ENCODE data around the gene STK10.
A peak's percentile ranks its signal among the peaks of the same experiment; 100 is the strongest.
"Not testable (repeated sequence)": the region's sequence is repeated elsewhere in the genome, so short reads cannot be mapped to it uniquely, and the experiment has no call there.

STK10 gene

DNA sequence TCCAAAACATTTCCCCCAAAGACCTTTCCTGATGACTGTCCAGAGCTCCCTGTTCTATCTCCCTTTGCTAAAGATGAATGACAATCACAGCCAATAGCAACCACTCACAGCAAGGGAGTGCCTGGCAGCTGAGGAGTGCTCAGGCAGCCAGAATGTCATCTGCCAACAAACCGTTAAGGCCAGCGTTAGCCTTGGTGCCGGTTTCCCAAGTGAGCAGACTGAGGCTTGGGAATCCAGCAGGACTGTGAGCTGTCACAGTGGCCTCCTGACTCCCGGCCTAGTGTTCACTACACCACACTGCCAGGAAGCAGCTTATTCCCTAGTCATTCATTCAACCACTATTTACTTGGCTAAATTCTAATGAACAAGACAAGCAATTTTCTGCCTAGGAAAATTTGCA lies 24.7 kb downstream of the STK10 start:
- DNase-seq: no peak
- no peak for TF ChIP-seq CTCF (IDR thresholded peaks at IDR 0.05; ENCODE audit: low read depth, low read length)

DNA sequence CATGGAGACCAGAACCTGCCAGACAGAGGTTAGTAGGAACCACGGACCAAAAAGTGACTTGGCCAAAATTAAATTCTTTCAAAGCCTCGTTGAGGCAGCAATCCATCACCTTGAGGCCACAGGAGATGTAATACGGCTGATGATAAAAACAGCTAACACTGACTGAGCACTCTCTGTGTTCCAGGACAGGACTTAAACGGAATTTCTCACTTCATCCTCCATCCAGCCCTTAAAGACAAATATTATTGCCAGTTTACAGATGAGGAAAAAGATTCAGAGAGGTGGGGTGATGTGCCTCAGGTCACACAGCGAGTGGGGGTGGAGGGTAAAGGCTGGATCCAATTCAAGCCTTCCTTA lies 25.1 kb downstream of the STK10 start:
- TF ChIP-seq CTCF (IDR thresholded peaks at IDR 0.05; ENCODE audit: low read depth, low read length): no peak
- Histone ChIP-seq H3K9me3 (no peaks in the 10 kb centered on the region), H3K36me3 (no peaks in the 10 kb centered on the region), H3K4me1 (no peaks in the 10 kb centered on the region), H3K4me3 (ENCODE audit: low read depth, low read length) (no peak overlapping the region), H3K27me3 (no peaks in the 10 kb centered on the region)
- DNase-seq: no peak

More for the DNA sequence above, 24.7 kb downstream of the STK10 start:
- Histone ChIP-seq H3K27me3 (no peaks in the 10 kb centered on the region), H3K4me3 (ENCODE audit: low read depth, low read length) (no peak overlapping the region), H3K36me3 (no peaks in the 10 kb centered on the region), H3K4me1 (no peaks in the 10 kb centered on the region), H3K9me3 (no peaks in the 10 kb centered on the region)

GRCh38 chr5:172162323-172162986 lies 25.6 kb downstream of the STK10 start:
- no peak for DNase-seq
- Histone ChIP-seq H3K27me3 (no peaks in the 10 kb centered on the region), H3K36me3 (no peaks in the 10 kb centered on the region), H3K4me1 (no peaks in the 10 kb centered on the region), H3K4me3 (ENCODE audit: low read depth, low read length) (no peak overlapping the region), H3K9me3 (no peaks in the 10 kb centered on the region)
- TF ChIP-seq CTCF (IDR thresholded peaks at IDR 0.05; ENCODE audit: low read depth, low read length): 0 out of 2 replicates have a peak, but pooled peaks have one; percentile 20

- Histone ChIP-seq H3K4me3 (ENCODE audit: low read depth, low read length) (no peak overlapping the region), H3K36me3 (no peaks in the 10 kb centered on the region), H3K27me3 (no peaks in the 10 kb centered on the region), H3K4me1 (no peaks in the 10 kb centered on the region), H3K9me3 (no peaks in the 10 kb centered on the region)
- TF ChIP-seq CTCF (IDR thresholded peaks at IDR 0.05; ENCODE audit: low read depth, low read length): no peak
- DNase-seq: no peak
Observed at GRCh38 chr5:172160506-172160905, 27.5 kb downstream of the STK10 start.

DNA sequence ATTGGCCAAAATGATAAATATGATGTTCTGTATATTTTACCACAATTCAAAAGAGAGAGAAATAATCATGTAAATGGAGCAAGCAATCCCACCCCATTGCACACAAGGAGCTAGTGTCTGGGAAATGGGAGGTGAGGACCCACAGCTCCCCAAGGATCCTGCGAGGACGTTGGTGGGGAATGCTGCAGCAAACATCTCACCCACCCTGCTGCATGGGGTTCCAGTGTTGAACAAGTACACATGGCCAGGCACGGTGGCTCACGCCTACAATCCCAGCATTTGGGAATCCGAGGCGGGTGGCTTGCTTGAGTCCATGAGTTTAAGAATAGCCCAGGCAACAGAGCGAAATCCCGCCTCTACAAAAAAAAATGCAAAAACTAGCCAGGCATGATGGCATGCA lies 29.0 kb downstream of the STK10 start:
- Histone ChIP-seq H3K4me3 (ENCODE audit: low read depth, low read length) (no peak overlapping the region), H3K36me3 (no peaks in the 10 kb centered on the region), H3K4me1 (no peaks in the 10 kb centered on the region), H3K27me3 (no peaks in the 10 kb centered on the region), H3K9me3 (no peaks in the 10 kb centered on the region)
- no peak for TF ChIP-seq CTCF (IDR thresholded peaks at IDR 0.05; ENCODE audit: low read depth, low read length)
- DNase-seq: no peak

- no peak for TF ChIP-seq CTCF (IDR thresholded peaks at IDR 0.05; ENCODE audit: low read depth, low read length)
- no peaks in the 10 kb centered on the region for H3K4me1 ChIP-seq
- H3K27me3 ChIP-seq: no peaks in the 10 kb centered on the region
- H3K36me3 ChIP-seq: no peaks in the 10 kb centered on the region
- H3K9me3 ChIP-seq: no peaks in the 10 kb centered on the region
- DNase-seq: no peak
- no peak overlapping the region for H3K4me3 ChIP-seq (ENCODE audit: low read depth, low read length)
Observed at GRCh38 chr5:172156541-172156994, 31.5 kb downstream of the STK10 start.

GRCh38 chr5:172155101-172155500 lies 32.9 kb downstream of the STK10 start:
- not testable (repeated sequence) for H3K27me3 ChIP-seq; H3K9me3 ChIP-seq; H3K4me1 ChIP-seq; H3K36me3 ChIP-seq; H3K4me3 ChIP-seq (ENCODE audit: low read depth, low read length); DNase-seq
